SK-N-SH treated with all-trans-retinoic acid at 6 μM for 48 hours (cell line): ENCODE results near the gene MBOAT2.
A peak's percentile ranks its signal among the peaks of the same experiment; 100 is the strongest.

Experiments used
- ATAC-seq: fragments of 200-7000 bp; cut with Tn5 transposase; 3 replicates; pipeline ENCODE4 v1.9.1; 2020; ENCODE audit warnings: mild to moderate bottlenecking, moderate library complexity
- ARNTL ChIP-seq: fragments of 450-650 bp; formaldehyde crosslinking; IDR thresholded peaks from 2 replicates; pipeline ENCODE4 v1.5.0; 2020; ENCODE audit warnings: low read depth, mild to moderate bottlenecking, moderate library complexity, borderline replicate concordance
- BACH2 ChIP-seq: fragments of 250-450 bp; sonication (Bioruptor Pico); IDR thresholded peaks from 2 replicates; pipeline ENCODE4 v1.9.0; 2021; ENCODE audit warnings: mild to moderate bottlenecking, borderline replicate concordance
- CREB5 ChIP-seq: fragments of 250-450 bp; sonication (Bioruptor Pico); IDR thresholded peaks from 2 replicates; pipeline ENCODE4 v1.5.1; 2020; ENCODE audit warnings: low read depth, mild to moderate bottlenecking, moderate library complexity
- CSDC2 ChIP-seq: fragments of 250-450 bp; sonication (Bioruptor Pico); IDR thresholded peaks from 2 replicates; pipeline ENCODE4 v1.5.0; 2020; ENCODE audit warnings: mild to moderate bottlenecking, moderate library complexity
- CSRNP3 ChIP-seq: fragments of 250-450 bp; sonication (Bioruptor Pico); IDR thresholded peaks from 2 replicates; pipeline ENCODE4 v1.5.1; 2021; ENCODE audit warnings: mild to moderate bottlenecking, moderate library complexity
- ESRRG ChIP-seq: fragments of 250-450 bp; sonication (Bioruptor Pico); IDR thresholded peaks from 2 replicates; pipeline ENCODE4 v1.6.1; 2021; ENCODE audit warnings: mild to moderate bottlenecking
- GLIS3 ChIP-seq: fragments of 250-450 bp; sonication (Bioruptor Pico); IDR thresholded peaks from 2 replicates; pipeline ENCODE4 v1.5.0; 2020; ENCODE audit warnings: mild to moderate bottlenecking, moderate library complexity
- ISL1 ChIP-seq: fragments of 250-450 bp; sonication (Bioruptor Pico); IDR thresholded peaks from 2 replicates; pipeline ENCODE4 v2.1.2; 2022; ENCODE audit warnings: mild to moderate bottlenecking, moderate library complexity
- OSR1 ChIP-seq: fragments of 250-450 bp; sonication (Bioruptor Pico); IDR thresholded peaks from 2 replicates; pipeline ENCODE4 v1.8.0; 2022; ENCODE audit warnings: moderate library complexity, mild to moderate bottlenecking, inconsistent platforms
- PATZ1 ChIP-seq: fragments of 250-450 bp; sonication (Bioruptor Pico); IDR thresholded peaks from 2 replicates; pipeline ENCODE4 v1.8.0; 2020; ENCODE audit warnings: mild to moderate bottlenecking, moderate library complexity, borderline replicate concordance
- PPARA ChIP-seq: fragments of 250-450 bp; sonication (Bioruptor Pico); IDR thresholded peaks from 2 replicates; pipeline ENCODE4 v1.5.0; 2020; ENCODE audit warnings: mild to moderate bottlenecking, borderline replicate concordance
- RARB ChIP-seq: fragments of 250-450 bp; sonication (Bioruptor Pico); IDR thresholded peaks from 2 replicates; pipeline ENCODE4 v1.8.0; 2021; ENCODE audit warnings: mild to moderate bottlenecking, moderate library complexity
- SNAI2 ChIP-seq: fragments of 250-450 bp; sonication (Bioruptor Pico); IDR thresholded peaks from 2 replicates; pipeline ENCODE4 v1.5.0; 2020; ENCODE audit warnings: mild to moderate bottlenecking, moderate library complexity
- TCF4 ChIP-seq: fragments of 250-450 bp; sonication (Bioruptor Pico); IDR thresholded peaks from 2 replicates; pipeline ENCODE4 v1.8.0; 2021; ENCODE audit warnings: mild to moderate bottlenecking, moderate library complexity, borderline replicate concordance
- TOX ChIP-seq: fragments of 250-450 bp; sonication (Bioruptor Pico); IDR thresholded peaks from 2 replicates; pipeline ENCODE4 v1.8.0; 2021; ENCODE audit warnings: mild to moderate bottlenecking, moderate library complexity, borderline replicate concordance
- ZC3H10 ChIP-seq: fragments of 250-450 bp; sonication (Bioruptor Pico); IDR thresholded peaks from 2 replicates; pipeline ENCODE4 v1.5.1; 2021; ENCODE audit warnings: mild to moderate bottlenecking, moderate library complexity
- ZFP3 ChIP-seq: fragments of 250-450 bp; sonication (Bioruptor Pico); IDR thresholded peaks from 2 replicates; pipeline ENCODE4 v1.5.0; 2020; ENCODE audit warnings: mild to moderate bottlenecking, moderate library complexity
- ZFP30 ChIP-seq: fragments of 450-650 bp; formaldehyde crosslinking; IDR thresholded peaks from 2 replicates; pipeline ENCODE4 v1.5.0; 2022; ENCODE audit warnings: mild to moderate bottlenecking, moderate library complexity
- ZNF565 ChIP-seq: fragments of 450-650 bp; formaldehyde crosslinking; conservative IDR thresholded peaks from 2 replicates; pipeline ENCODE4 v1.5.0; 2020; ENCODE audit warnings: low read depth, mild to moderate bottlenecking, moderate library complexity
- ZNF70 ChIP-seq: fragments of 450-650 bp; formaldehyde crosslinking; IDR thresholded peaks from 2 replicates; pipeline ENCODE4 v1.5.0; 2020; ENCODE audit warnings: mild to moderate bottlenecking, moderate library complexity
- TF ChIP-seq, protein P1 (sequence below): fragments of 250-450 bp; sonication (Bioruptor Pico); IDR thresholded peaks from 2 replicates; pipeline ENCODE4 v1.5.0; 2020; ENCODE audit warnings: mild to moderate bottlenecking, moderate library complexity
- TF ChIP-seq, protein P2 (sequence below): fragments of 250-450 bp; sonication (Bioruptor Pico); IDR thresholded peaks from 2 replicates; pipeline ENCODE4 v1.8.0; 2021; ENCODE audit warnings: low read depth, mild to moderate bottlenecking, moderate library complexity, borderline replicate concordance

The MBOAT2 gene

DNA sequence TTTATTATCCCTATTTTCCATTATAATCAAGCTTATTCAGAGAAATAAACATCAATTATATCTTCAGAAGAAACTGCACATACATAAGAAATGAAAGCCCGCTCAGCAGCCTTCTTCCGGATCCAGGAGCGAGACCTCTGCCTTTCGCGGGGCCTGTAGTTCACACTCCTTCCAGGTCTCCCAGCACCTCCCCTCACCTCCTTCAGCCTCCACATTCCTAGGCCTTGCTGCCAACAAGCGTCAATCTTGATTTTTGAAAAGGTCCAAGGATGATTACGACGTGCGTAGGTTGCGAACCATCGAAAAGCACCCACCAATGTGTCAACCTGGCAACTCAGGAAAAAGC, 165.7 kb downstream of the MBOAT2 start (continued):
- TF ChIP-seq BACH2 (CRISPR knock-in tag) (no peak), ESRRG (no peak), GLIS3 (no peak)

DNA sequence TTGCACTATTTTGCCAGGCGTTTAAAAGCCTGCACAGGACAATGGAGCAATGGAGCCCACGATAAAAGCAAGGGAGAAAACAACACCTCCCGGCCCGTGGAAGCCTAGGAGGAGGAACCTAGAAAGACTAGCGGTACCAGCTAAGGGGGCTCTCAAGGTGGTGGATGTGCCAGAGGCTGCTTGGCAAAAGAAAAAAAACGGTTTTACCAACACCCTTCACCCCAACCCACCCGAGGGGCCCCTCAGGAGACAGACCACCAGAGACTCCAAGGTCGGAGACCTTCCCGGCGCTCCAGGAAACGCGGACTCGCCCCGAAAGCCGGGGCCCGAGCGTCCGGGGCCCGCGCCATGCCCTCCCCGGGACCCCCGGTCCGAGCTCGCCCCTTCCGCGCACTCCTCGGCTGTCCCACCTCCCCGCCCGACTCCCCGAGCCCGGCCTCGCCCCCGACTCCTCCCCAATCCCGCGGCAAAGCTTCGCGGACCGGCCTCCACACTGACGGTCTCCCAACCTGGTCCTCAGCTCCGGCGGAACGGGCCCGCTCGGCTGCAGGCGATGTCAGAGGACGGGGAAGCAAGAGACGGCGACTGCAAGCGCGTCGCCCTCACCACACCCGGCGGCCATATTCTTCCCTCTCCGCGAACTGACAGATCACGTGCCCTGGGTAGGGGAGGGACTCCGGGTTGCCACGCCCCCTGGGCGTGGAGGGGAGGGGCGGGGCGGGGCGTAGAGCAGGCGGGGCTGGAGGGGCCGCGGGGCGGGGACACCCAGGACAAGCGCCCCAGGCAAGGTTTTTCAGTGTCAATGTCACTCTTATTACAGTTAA, 166.3 kb downstream of the MBOAT2 start, which contains the start of gene KIDINS220:
Gene KIDINS220, minus strand, starts transcription at position 643 of the 824 bp plus-strand sequence. CDS start 10,520 bp downstream, outside the sequence.
- peak; percentile 94 for ATAC-seq
- TF ChIP-seq ISL1 (CRISPR knock-in tag) (no peak), PPARA (CRISPR knock-in tag) (no peak), GLIS3 (no peak), BACH2 (CRISPR knock-in tag) (no peak), ZNF565 (CRISPR knock-in tag) (no peak), OSR1 (CRISPR knock-in tag) (no peak), ZNF70 (CRISPR knock-in tag) (no peak), ZC3H10 (CRISPR knock-in tag) (no peak), SNAI2 (no peak), TOX (no peak)
- TF ChIP-seq, protein P1, sequence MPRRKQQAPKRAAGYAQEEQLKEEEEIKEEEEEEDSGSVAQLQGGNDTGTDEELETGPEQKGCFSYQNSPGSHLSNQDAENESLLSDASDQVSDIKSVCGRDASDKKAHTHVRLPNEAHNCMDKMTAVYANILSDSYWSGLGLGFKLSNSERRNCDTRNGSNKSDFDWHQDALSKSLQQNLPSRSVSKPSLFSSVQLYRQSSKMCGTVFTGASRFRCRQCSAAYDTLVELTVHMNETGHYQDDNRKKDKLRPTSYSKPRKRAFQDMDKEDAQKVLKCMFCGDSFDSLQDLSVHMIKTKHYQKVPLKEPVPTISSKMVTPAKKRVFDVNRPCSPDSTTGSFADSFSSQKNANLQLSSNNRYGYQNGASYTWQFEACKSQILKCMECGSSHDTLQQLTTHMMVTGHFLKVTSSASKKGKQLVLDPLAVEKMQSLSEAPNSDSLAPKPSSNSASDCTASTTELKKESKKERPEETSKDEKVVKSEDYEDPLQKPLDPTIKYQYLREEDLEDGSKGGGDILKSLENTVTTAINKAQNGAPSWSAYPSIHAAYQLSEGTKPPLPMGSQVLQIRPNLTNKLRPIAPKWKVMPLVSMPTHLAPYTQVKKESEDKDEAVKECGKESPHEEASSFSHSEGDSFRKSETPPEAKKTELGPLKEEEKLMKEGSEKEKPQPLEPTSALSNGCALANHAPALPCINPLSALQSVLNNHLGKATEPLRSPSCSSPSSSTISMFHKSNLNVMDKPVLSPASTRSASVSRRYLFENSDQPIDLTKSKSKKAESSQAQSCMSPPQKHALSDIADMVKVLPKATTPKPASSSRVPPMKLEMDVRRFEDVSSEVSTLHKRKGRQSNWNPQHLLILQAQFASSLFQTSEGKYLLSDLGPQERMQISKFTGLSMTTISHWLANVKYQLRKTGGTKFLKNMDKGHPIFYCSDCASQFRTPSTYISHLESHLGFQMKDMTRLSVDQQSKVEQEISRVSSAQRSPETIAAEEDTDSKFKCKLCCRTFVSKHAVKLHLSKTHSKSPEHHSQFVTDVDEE (CRISPR knock-in tag): no peak
- TF ChIP-seq, protein P2, sequence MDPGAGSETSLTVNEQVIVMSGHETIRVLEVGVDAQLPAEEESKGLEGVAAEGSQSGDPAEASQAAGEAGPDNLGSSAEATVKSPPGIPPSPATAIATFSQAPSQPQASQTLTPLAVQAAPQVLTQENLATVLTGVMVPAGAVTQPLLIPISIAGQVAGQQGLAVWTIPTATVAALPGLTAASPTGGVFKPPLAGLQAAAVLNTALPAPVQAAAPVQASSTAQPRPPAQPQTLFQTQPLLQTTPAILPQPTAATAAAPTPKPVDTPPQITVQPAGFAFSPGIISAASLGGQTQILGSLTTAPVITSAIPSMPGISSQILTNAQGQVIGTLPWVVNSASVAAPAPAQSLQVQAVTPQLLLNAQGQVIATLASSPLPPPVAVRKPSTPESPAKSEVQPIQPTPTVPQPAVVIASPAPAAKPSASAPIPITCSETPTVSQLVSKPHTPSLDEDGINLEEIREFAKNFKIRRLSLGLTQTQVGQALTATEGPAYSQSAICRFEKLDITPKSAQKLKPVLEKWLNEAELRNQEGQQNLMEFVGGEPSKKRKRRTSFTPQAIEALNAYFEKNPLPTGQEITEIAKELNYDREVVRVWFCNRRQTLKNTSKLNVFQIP (CRISPR knock-in tag): no peak

- no peak for ATAC-seq
- TF ChIP-seq TOX (no peak), ZFP3 (CRISPR knock-in tag) (no peak), TCF4 (CRISPR knock-in tag) (no peak), ZNF70 (CRISPR knock-in tag) (no peak), ZFP30 (CRISPR knock-in tag) (no peak), ZNF565 (CRISPR knock-in tag) (no peak), PATZ1 (no peak), RARB (CRISPR knock-in tag) (no peak), ESRRG (no peak), CSDC2 (CRISPR knock-in tag) (no peak), ARNTL (CRISPR knock-in tag) (no peak), CREB5 (no peak), BACH2 (CRISPR knock-in tag) (no peak), CSRNP3 (no peak), PPARA (CRISPR knock-in tag) (no peak), SNAI2 (no peak), ISL1 (CRISPR knock-in tag) (no peak)
- TF ChIP-seq, protein P2 (CRISPR knock-in tag): no peak
- TF ChIP-seq, protein P1 (CRISPR knock-in tag): no peak
Observed at GRCh38 chr2:8835279-8835678, 168.2 kb downstream of the MBOAT2 start.
